Lung (tissue), 12 donors: ENCODE measurements around the gene BCL2L1. TPM values are rescaled to one million over a fixed set of nuclear protein-coding genes. Genes with fewer than 3 reads are reported as not detected.

ENCODE experiments used
- ATAC-seq: fragments of 200-7000 bp; cut with Tn5 transposase; one replicate; pipeline ENCODE4 v1.9.1; 2020; ENCODE audit warnings: moderate number of reproducible peaks; ENCODE audit not compliant: insufficient read depth, low FRiP score
- DNase-seq, 3 donors: peaks; one replicate each; pipeline ENCODE4 v3.0.0-alpha.2; 2013 to 2017
- H3K27ac ChIP-seq, 2 donors: one replicate each; pipeline ENCODE4 v1.5.1; 2013; ENCODE audit warnings: mild to moderate bottlenecking in 2 of 2, moderate library complexity in 2 of 2, control low read depth in 1 of 2, inconsistent platforms in 1 of 2, low read depth in 1 of 2, low read length in 1 of 2
- H3K27me3 ChIP-seq, 3 donors: one replicate each; pipeline ENCODE4 v1.5.1; 2013; ENCODE audit warnings: low read length in 2 of 3; ENCODE audit not compliant: control insufficient read depth in 3 of 3, insufficient read depth in 3 of 3
- H3K36me3 ChIP-seq, 4 donors: one replicate each; pipeline ENCODE4 v1.5.1; 2013; ENCODE audit warnings: low read length in 4 of 4, mild to moderate bottlenecking in 1 of 4, moderate library complexity in 1 of 4; ENCODE audit not compliant: control insufficient read depth in 4 of 4, insufficient read depth in 4 of 4
- H3K4me1 ChIP-seq, 5 donors: one replicate each; pipeline ENCODE4 v1.5.1; 2013; ENCODE audit warnings: low read length in 5 of 5, mild to moderate bottlenecking in 2 of 5, moderate library complexity in 1 of 5; ENCODE audit not compliant: control insufficient read depth in 5 of 5, insufficient read depth in 5 of 5
- H3K4me3 ChIP-seq: one replicate; pipeline ENCODE4 v1.5.1; 2013; ENCODE audit warnings: mild to moderate bottlenecking, control low read depth, moderate library complexity
- H3K9ac ChIP-seq, 2 donors: one replicate each; pipeline ENCODE4 v1.5.1; 2013; ENCODE audit warnings: low read length in 2 of 2, control low read depth in 1 of 2; ENCODE audit not compliant: insufficient read depth in 1 of 2
- H3K9me3 ChIP-seq, 4 donors: one replicate each; pipeline ENCODE4 v1.5.1; 2013; ENCODE audit warnings: low read length in 3 of 4, mild to moderate bottlenecking in 1 of 4, moderate library complexity in 1 of 4; ENCODE audit not compliant: control insufficient read depth in 4 of 4, insufficient read depth in 3 of 4
- CTCF ChIP-seq: IDR thresholded peaks from 2 replicates; pipeline ENCODE4 v1.5.1; 2012; ENCODE audit warnings: mild to moderate bottlenecking; ENCODE audit errors: control extremely low read depth, extremely low read depth
- WGBS, 2 donors: extraction: QIAGEN DNeasy Blood & Tissue Kit; methylation state at CpG; one replicate each; pipeline ENCODE4 v1.1.7; 2013; 5-methylcytosine and 5-hydroxymethylcytosine counted together
- polyA plus RNA-seq, 2 donors: library from polyadenylated mRNA; stranded (reverse); fragments of 200-250 nt; gene quantifications; one replicate each; pipeline ENCODE4 v1.2.1, GENCODE V29; 2013
- total RNA-seq, 2 donors: library from RNA; depleted of rRNA in 1 of 2; stranded (reverse); fragments of >200 nt in 1 of 2; gene quantifications; one replicate each; pipeline ENCODE4 v1.2.1, GENCODE V29; 2014 to 2021
- donor health status: control.
- donor health status: control.
- donor health status: Bipolar disorder and iron deficiency.
- donor health status: healthy.
- donor health status: DM: yes; HTN: yes; CAD: no.

The BCL2L1 gene
- total and polyA plus RNA-seq, 4 donors: 107 to 150 (median 117) TPM

GRCh38 chr20:31677553-31678260, 45.0 kb downstream of the BCL2L1 start:
- Histone ChIP-seq H3K9ac (peak overlapping the region in 1 of 2 donors; percentile 16), H3K36me3 (peaks cover 3 to 13% (median 6%) of the 10 kb centered on the region in 4 donors), H3K9me3 (no peaks in the 10 kb centered on the region), H3K27me3 (no peaks in the 10 kb centered on the region), H3K4me1 (peaks cover 0 to 62% (median 13%) of the 10 kb centered on the region in 5 donors), H3K27ac (peak overlapping the region; percentile 7 to 57), H3K4me3 (no peak overlapping the region)
- 97 to 98% methylated on average over 2 of the region's 2 CpGs for WGBS, 2 donors
- ATAC-seq (no peak), DNase-seq (no peak)
- TF ChIP-seq CTCF: no peak

GRCh38 chr20:31676609-31676989, 46.1 kb downstream of the BCL2L1 start:
- no peak for DNase-seq
- Histone ChIP-seq H3K4me3 (no peak overlapping the region), H3K4me1 (peaks cover 0 to 63% (median 13%) of the 10 kb centered on the region in 5 donors), H3K9me3 (no peaks in the 10 kb centered on the region), H3K27ac (peak overlapping the region; percentile 41 to 88), H3K36me3 (peaks cover 3 to 13% (median 6%) of the 10 kb centered on the region in 4 donors), H3K9ac (no peak overlapping the region), H3K27me3 (no peaks in the 10 kb centered on the region)
- TF ChIP-seq CTCF: no peak
- no peak for ATAC-seq
- 84 to 90% methylated on average over 7 of the region's 7 CpGs for WGBS, 2 donors

- Histone ChIP-seq H3K9ac (no peak overlapping the region), H3K36me3 (peaks cover 3 to 12% (median 6%) of the 10 kb centered on the region in 4 donors), H3K9me3 (no peaks in the 10 kb centered on the region), H3K27me3 (no peaks in the 10 kb centered on the region), H3K4me3 (no peak overlapping the region), H3K4me1 (peaks cover 5 to 64% (median 18%) of the 10 kb centered on the region in 5 donors), H3K27ac (peak overlapping the region; percentile 68 to 88)
- no peak for TF ChIP-seq CTCF
- 38 to 48% methylated on average over 11 of the region's 11 CpGs for WGBS, 2 donors
- peak in 1 of 3 donors; percentile 39 for DNase-seq
- peak; percentile 30 for ATAC-seq
Measured at GRCh38 chr20:31675828-31676608, 46.6 kb downstream of the BCL2L1 start.
